Mesodermal cell (in vitro differentiated cells): Measurements from ENCODE around the gene PDLIM4.

Experiments
- H3K27ac ChIP-seq: 2 replicates; pipeline ENCODE4 v1.7.0; 2013; ENCODE audit warnings: mild to moderate bottlenecking, low read depth, low read length, moderate library complexity; ENCODE audit not compliant: severe bottlenecking
- H3K36me3 ChIP-seq: 2 replicates; pipeline ENCODE4 v1.7.1; 2013; ENCODE audit warnings: mild to moderate bottlenecking, low read length, moderate library complexity; ENCODE audit not compliant: control insufficient read depth, insufficient read depth
- H3K4me1 ChIP-seq: one replicate; pipeline ENCODE4 v1.7.1; 2013; ENCODE audit warnings: mild to moderate bottlenecking, low read length; ENCODE audit not compliant: insufficient read depth, control insufficient read depth, poor library complexity, severe bottlenecking
- H3K4me3 ChIP-seq: 2 replicates; pipeline ENCODE4 v1.7.0; 2013; ENCODE audit warnings: low read length, control low read depth, mild to moderate bottlenecking; ENCODE audit not compliant: insufficient read depth, poor library complexity, severe bottlenecking; ENCODE audit errors: extremely low read depth
- H3K9me3 ChIP-seq: 2 replicates; pipeline ENCODE4 v1.7.1; 2013; ENCODE audit warnings: mild to moderate bottlenecking, low read length, moderate library complexity; ENCODE audit not compliant: control insufficient read depth
- WGBS, 2 experiments: methylation state at CpG; one replicate each; pipeline ENCODE4 v1.1.5; 2013; ENCODE audit warnings: missing lambda C conversion rate in 2 of 2; ENCODE audit not compliant: insufficient coverage in 2 of 2; 5-methylcytosine and 5-hydroxymethylcytosine counted together

PDLIM4 gene

DNA sequence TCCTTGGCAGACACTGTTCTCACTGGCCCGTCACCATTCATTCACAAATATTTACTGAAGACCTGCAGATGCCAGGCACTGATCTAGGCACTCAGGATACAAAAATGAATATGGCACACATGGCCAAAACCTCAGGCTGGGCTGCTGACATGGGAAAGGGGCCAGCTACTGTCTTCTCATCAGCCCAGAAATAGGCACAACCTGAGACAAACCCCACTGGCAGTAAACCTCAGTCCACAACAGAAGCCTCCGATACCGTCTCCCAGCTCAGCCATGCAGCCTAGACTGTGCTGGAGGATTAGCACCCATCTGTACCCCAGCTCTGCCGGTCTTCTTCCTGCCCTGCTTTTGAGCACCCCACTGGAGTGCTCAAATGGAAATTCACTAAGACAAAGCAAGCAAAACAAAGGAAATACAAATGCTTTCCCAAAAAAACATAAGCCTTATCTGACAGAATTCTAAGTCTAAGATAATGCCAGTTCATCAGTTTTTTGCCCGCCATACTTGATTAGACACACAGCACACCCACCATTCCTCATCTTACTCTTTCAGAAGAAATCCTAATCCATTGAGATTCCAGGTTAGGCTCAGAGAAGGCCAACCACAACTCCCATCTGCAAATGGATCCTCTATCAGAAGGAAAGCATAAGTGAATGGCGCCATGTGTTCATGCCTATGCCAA lies 38.1 kb upstream of the PDLIM4 start:
- no peaks in the 10 kb centered on the region for H3K9me3 ChIP-seq
- 93 to 96% methylated on average over 5 of the region's 6 CpGs for WGBS, 2 experiments

GRCh38 chr5:132219981-132220380 lies 37.5 kb upstream of the PDLIM4 start:
- H3K36me3 ChIP-seq: peaks cover 15% of the 10 kb centered on the region
- H3K4me3 ChIP-seq: no peak overlapping the region
- 100% methylated on average over 1 of the region's 1 CpG; no CpG with 5 or more reads in 1 of the 2 experiments for WGBS, 2 experiments
- no peak overlapping the region for H3K27ac ChIP-seq
- H3K4me1 ChIP-seq: no peaks in the 10 kb centered on the region
- H3K9me3 ChIP-seq: no peaks in the 10 kb centered on the region

More for the DNA sequence above, 38.1 kb upstream of the PDLIM4 start:
- Histone ChIP-seq H3K36me3 (peaks cover 19% of the 10 kb centered on the region), H3K4me1 (no peaks in the 10 kb centered on the region), H3K27ac (no peak overlapping the region), H3K4me3 (no peak overlapping the region)

GRCh38 chr5:132220491-132220890 lies 37.0 kb upstream of the PDLIM4 start:
- H3K4me3 ChIP-seq: no peak overlapping the region
- H3K4me1 ChIP-seq: peaks cover 3% of the 10 kb centered on the region
- no peaks in the 10 kb centered on the region for H3K9me3 ChIP-seq
- peaks cover 15% of the 10 kb centered on the region for H3K36me3 ChIP-seq
- no peak overlapping the region for H3K27ac ChIP-seq
- WGBS, 2 experiments: 85 to 95% methylated on average over 2 of the region's 2 CpGs

GRCh38 chr5:132221781-132222648 lies 35.5 kb upstream of the PDLIM4 start:
- H3K9me3 ChIP-seq: no peaks in the 10 kb centered on the region
- H3K36me3 ChIP-seq: peaks cover 11% of the 10 kb centered on the region
- no peak overlapping the region for H3K4me3 ChIP-seq
- 88 to 93% methylated on average over 6 of the region's 7 CpGs for WGBS, 2 experiments
- no peak overlapping the region for H3K27ac ChIP-seq
- peaks cover 7% of the 10 kb centered on the region for H3K4me1 ChIP-seq

DNA sequence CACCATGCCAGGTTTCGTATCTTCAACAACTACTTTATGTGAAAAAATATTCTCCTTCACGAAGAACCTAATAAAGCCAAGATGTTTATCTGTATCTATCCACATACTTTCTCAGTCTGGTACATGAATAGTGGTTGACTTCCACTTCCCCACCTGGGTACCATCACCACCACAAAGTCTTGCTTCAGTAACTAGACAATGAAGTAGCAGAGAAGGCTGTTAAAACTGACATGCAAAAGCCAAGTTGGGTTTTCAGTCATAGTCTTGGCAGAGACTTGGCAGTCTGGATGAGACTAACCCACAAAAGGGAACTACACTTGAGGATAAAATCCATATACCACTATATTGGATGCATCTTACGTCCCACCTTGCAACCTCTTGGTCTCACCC lies 34.9 kb upstream of the PDLIM4 start:
- Histone ChIP-seq H3K27ac (no peak overlapping the region), H3K4me3 (no peak overlapping the region), H3K36me3 (peaks cover 5% of the 10 kb centered on the region), H3K4me1 (peaks cover 7% of the 10 kb centered on the region), H3K9me3 (no peaks in the 10 kb centered on the region)
- 100% methylated on average over 1 to 2 of the region's 3 CpGs for WGBS, 2 experiments

DNA sequence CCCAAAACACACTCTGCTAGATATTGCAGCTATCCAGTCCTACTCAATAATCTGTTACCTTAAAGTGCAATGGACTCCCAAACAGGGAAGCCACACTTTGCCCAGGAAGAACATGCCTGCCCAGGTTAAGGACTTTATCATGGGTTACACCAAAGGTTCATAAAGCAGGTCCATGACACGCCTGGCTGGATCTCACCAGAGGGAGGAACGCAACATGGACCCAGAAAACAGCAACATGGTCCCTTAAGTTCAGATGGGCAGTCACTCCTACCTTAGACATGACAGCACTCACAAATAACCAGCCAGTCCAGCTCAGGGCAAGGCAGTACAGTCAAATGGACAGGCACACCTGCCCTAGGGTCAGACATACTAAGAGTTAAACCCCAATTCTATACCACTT lies 33.6 kb upstream of the PDLIM4 start:
- no peaks in the 10 kb centered on the region for H3K9me3 ChIP-seq
- H3K36me3 ChIP-seq: no peaks in the 10 kb centered on the region
- 83% methylated on average over 2 of the region's 2 CpGs for WGBS, 2 experiments
- no peak overlapping the region for H3K27ac ChIP-seq
- no peak overlapping the region for H3K4me3 ChIP-seq
- peaks cover 7% of the 10 kb centered on the region for H3K4me1 ChIP-seq

DNA sequence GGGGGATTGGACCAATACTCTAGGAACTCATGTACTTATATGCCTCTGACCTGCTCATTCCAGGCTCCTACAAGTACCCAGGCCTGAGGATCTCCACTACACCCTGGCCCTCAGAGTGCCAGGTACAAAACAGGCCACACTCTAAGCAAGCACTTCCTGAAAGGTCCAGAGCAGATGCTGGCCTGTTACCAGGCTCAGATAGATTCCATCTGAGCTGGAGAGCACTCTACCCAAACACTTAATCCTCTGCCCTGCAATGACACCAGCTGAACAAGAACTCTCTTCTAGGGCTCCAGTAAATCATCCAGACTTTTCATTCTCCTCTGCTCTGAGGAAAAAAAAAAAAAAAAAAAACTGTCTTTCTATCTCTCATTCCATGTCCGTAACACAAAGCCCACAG lies 32.8 kb upstream of the PDLIM4 start:
- H3K27ac ChIP-seq: no peak overlapping the region
- H3K4me3 ChIP-seq: no peak overlapping the region
- 83 to 100% methylated on average over 1 of the region's 1 CpG for WGBS, 2 experiments
- peaks cover 7% of the 10 kb centered on the region for H3K4me1 ChIP-seq
- no peaks in the 10 kb centered on the region for H3K9me3 ChIP-seq
- no peaks in the 10 kb centered on the region for H3K36me3 ChIP-seq

- 84 to 88% methylated on average over 10 to 11 of the region's 13 CpGs for WGBS, 2 experiments
- Histone ChIP-seq H3K36me3 (no peaks in the 10 kb centered on the region), H3K27ac (no peak overlapping the region), H3K4me3 (no peak overlapping the region), H3K4me1 (peaks cover 7% of the 10 kb centered on the region), H3K9me3 (no peaks in the 10 kb centered on the region)
Measured at GRCh38 chr5:132225165-132226032, 32.1 kb upstream of the PDLIM4 start.

DNA sequence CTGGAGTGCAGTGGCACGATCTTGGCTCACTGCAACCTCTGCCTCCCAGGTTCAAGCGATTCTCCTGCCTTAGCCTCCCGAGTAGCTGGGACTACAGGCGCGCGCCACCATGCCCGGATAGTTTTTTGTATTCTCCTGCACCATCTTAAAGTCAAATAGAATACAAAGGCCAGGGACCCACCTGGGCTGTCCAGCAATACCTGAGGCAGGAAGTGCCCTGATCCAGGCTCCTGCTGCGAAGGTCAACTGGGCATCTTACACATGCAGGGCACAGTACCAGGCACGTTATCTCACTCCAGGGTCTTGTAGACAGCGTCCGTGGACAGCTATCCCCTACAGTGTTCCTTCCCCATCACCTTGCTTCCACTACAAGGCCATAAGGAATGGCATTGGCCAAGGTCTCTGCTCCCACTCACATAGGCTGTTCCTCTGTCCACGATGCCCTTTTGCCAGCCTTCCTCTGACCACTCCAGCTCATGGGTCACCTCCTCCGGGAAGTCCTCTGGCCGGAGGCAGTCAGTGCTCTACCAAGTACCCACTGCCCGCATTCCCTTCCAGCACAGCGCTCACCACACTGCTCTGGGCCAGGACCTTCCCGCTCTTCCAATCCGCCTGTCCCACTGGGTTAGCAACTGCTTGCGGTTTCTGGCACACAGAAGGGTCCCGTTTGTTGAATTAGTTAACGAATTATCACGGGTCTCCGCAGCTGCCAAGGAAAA lies 30.8 kb upstream of the PDLIM4 start:
- Histone ChIP-seq H3K9me3 (no peaks in the 10 kb centered on the region), H3K27ac (no peak overlapping the region), H3K4me1 (peaks cover 7% of the 10 kb centered on the region), H3K36me3 (no peaks in the 10 kb centered on the region), H3K4me3 (peak overlapping the region; percentile 65)
- 71 to 72% methylated on average over 21 to 23 of the region's 23 CpGs for WGBS, 2 experiments

DNA sequence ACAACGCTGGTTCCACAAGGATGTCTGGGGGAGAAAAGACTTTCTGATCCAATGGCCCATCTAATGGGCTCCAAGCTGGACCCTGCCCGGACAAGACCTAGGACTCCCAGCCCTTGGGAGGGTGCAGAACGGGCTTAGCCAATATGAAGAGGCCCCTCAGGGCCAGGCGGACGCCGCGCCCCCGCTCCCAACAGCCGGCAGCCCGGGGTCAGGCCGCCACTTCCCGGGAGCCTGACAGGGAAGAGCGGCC lies 30.3 kb upstream of the PDLIM4 start:
- Histone ChIP-seq H3K27ac (peak overlapping the region; percentile 45), H3K36me3 (no peaks in the 10 kb centered on the region), H3K4me1 (peaks cover 7% of the 10 kb centered on the region), H3K4me3 (peak overlapping the region; percentile 65), H3K9me3 (no peaks in the 10 kb centered on the region)
- 1 to 2% methylated on average over 8 to 13 of the region's 13 CpGs for WGBS, 2 experiments
